Liver (tissue), 3 donors: Measurements from ENCODE around the gene CYP2E1.

Source experiments
- GABPA ChIP-seq, 2 donors: IDR thresholded peaks in 1 of 2; conservative IDR thresholded peaks in 1 of 2; 2 replicates each; pipeline ENCODE4 v1.6.1; 2016; ENCODE audit warnings: antibody characterized with exemption in 2 of 2, mild to moderate bottlenecking in 1 of 2, moderate library complexity in 1 of 2
- HNF4G ChIP-seq: IDR thresholded peaks from 2 replicates; pipeline ENCODE4 v1.6.1; 2016; ENCODE audit warnings: antibody characterized with exemption
- JUND ChIP-seq, 2 donors: IDR thresholded peaks; 2 replicates each; pipeline ENCODE4 v1.6.1; 2016; ENCODE audit warnings: antibody characterized with exemption in 2 of 2
- RAD21 ChIP-seq, 2 donors: IDR thresholded peaks; 2 replicates each; pipeline ENCODE4 v1.6.1; 2016; ENCODE audit warnings: antibody characterized with exemption in 2 of 2, mild to moderate bottlenecking in 2 of 2
- TAF1 ChIP-seq: conservative IDR thresholded peaks from 2 replicates; pipeline ENCODE4 v1.6.1; 2016; ENCODE audit warnings: antibody characterized with exemption, mild to moderate bottlenecking
- YY1 ChIP-seq: IDR thresholded peaks from 2 replicates; pipeline ENCODE4 v1.6.1; 2016; ENCODE audit warnings: antibody characterized with exemption, mild to moderate bottlenecking
- TF ChIP-seq, protein P1 (sequence below): fragments of 150-350 bp; IDR thresholded peaks from 2 replicates; pipeline ENCODE4 v1.5.1; 2017; ENCODE audit warnings: improper control_type of control experiment, low read depth, low read length; ENCODE audit not compliant: missing input control
- TF ChIP-seq, protein P2 (sequence below): IDR thresholded peaks from 2 replicates; pipeline ENCODE4 v1.6.1; 2016; ENCODE audit warnings: antibody characterized with exemption, mild to moderate bottlenecking
- TF ChIP-seq, protein P3 (sequence below): IDR thresholded peaks from 2 replicates; pipeline ENCODE4 v1.6.1; 2016; ENCODE audit warnings: antibody characterized with exemption
- TF ChIP-seq, protein P4 (sequence below): IDR thresholded peaks from 2 replicates; pipeline ENCODE4 v1.6.1; 2016; ENCODE audit warnings: antibody characterized with exemption
- TF ChIP-seq, protein P5 (sequence below): IDR thresholded peaks from 2 replicates; pipeline ENCODE4 v1.6.1; 2016; ENCODE audit warnings: antibody characterized with exemption
- donor health status: healthy.
- donor health status: healthy.

DNA sequence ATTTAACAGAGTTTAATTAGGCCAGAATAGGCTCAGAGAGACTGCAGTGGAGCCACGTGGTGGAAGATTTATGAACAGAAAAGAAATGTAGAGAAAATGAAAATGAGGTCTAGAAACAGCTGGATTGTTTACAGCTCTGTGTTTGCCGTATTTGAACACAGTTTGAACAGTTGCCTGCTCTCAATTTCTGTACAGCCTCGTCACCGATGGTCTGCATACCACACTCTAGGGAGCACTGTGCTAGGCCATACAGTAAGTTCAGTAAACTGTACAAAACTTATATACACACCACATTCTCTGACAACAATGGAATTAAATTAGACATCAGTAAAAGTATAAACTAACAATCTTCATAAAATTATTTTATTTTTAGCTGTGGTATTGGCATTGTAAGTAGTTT is 11.1 kb upstream of the CYP2E1 start:
- TF ChIP-seq, protein P1, sequence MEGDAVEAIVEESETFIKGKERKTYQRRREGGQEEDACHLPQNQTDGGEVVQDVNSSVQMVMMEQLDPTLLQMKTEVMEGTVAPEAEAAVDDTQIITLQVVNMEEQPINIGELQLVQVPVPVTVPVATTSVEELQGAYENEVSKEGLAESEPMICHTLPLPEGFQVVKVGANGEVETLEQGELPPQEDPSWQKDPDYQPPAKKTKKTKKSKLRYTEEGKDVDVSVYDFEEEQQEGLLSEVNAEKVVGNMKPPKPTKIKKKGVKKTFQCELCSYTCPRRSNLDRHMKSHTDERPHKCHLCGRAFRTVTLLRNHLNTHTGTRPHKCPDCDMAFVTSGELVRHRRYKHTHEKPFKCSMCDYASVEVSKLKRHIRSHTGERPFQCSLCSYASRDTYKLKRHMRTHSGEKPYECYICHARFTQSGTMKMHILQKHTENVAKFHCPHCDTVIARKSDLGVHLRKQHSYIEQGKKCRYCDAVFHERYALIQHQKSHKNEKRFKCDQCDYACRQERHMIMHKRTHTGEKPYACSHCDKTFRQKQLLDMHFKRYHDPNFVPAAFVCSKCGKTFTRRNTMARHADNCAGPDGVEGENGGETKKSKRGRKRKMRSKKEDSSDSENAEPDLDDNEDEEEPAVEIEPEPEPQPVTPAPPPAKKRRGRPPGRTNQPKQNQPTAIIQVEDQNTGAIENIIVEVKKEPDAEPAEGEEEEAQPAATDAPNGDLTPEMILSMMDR, result no peak
- TF ChIP-seq GABPA (IDR thresholded peaks at IDR 0.05 in 1 of 2, conservative IDR thresholded peaks at IDR 0.05 in 1 of 2) (no peak), TAF1 (no peak), RAD21 (IDR thresholded peaks at IDR 0.05) (no peak), YY1 (no peak), HNF4G (no peak), JUND (IDR thresholded peaks at IDR 0.05) (no peak)
- TF ChIP-seq, protein P2, sequence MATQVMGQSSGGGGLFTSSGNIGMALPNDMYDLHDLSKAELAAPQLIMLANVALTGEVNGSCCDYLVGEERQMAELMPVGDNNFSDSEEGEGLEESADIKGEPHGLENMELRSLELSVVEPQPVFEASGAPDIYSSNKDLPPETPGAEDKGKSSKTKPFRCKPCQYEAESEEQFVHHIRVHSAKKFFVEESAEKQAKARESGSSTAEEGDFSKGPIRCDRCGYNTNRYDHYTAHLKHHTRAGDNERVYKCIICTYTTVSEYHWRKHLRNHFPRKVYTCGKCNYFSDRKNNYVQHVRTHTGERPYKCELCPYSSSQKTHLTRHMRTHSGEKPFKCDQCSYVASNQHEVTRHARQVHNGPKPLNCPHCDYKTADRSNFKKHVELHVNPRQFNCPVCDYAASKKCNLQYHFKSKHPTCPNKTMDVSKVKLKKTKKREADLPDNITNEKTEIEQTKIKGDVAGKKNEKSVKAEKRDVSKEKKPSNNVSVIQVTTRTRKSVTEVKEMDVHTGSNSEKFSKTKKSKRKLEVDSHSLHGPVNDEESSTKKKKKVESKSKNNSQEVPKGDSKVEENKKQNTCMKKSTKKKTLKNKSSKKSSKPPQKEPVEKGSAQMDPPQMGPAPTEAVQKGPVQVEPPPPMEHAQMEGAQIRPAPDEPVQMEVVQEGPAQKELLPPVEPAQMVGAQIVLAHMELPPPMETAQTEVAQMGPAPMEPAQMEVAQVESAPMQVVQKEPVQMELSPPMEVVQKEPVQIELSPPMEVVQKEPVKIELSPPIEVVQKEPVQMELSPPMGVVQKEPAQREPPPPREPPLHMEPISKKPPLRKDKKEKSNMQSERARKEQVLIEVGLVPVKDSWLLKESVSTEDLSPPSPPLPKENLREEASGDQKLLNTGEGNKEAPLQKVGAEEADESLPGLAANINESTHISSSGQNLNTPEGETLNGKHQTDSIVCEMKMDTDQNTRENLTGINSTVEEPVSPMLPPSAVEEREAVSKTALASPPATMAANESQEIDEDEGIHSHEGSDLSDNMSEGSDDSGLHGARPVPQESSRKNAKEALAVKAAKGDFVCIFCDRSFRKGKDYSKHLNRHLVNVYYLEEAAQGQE, result no peak
- TF ChIP-seq, protein P3, sequence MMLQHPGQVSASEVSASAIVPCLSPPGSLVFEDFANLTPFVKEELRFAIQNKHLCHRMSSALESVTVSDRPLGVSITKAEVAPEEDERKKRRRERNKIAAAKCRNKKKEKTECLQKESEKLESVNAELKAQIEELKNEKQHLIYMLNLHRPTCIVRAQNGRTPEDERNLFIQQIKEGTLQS, result no peak
- TF ChIP-seq, protein P4, sequence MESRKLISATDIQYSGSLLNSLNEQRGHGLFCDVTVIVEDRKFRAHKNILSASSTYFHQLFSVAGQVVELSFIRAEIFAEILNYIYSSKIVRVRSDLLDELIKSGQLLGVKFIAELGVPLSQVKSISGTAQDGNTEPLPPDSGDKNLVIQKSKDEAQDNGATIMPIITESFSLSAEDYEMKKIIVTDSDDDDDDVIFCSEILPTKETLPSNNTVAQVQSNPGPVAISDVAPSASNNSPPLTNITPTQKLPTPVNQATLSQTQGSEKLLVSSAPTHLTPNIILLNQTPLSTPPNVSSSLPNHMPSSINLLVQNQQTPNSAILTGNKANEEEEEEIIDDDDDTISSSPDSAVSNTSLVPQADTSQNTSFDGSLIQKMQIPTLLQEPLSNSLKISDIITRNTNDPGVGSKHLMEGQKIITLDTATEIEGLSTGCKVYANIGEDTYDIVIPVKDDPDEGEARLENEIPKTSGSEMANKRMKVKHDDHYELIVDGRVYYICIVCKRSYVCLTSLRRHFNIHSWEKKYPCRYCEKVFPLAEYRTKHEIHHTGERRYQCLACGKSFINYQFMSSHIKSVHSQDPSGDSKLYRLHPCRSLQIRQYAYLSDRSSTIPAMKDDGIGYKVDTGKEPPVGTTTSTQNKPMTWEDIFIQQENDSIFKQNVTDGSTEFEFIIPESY, result no peak
- TF ChIP-seq, protein P5, sequence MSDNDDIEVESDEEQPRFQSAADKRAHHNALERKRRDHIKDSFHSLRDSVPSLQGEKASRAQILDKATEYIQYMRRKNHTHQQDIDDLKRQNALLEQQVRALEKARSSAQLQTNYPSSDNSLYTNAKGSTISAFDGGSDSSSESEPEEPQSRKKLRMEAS, result no peak
